RWPE2 (cell line): ENCODE results near the gene GPATCH1.

Experiments
- ATAC-seq: fragments of 200-7000 bp; cut with Tn5 transposase; 3 replicates; pipeline ENCODE4 v1.9.1; 2021; ENCODE audit warnings: low read depth
- DNase-seq: peaks from one replicate; pipeline ENCODE4 v3.0.0-alpha.2; 2020; ENCODE audit warnings: low spot score
- H3K27ac ChIP-seq: fragments of 450-650 bp; 2 replicates; pipeline ENCODE4 v1.5.1; 2017; ENCODE audit warnings: mild to moderate bottlenecking; ENCODE audit not compliant: poor library complexity, severe bottlenecking
- H3K27me3 ChIP-seq: fragments of 250-450 bp; sonication (Bioruptor Pico); 2 replicates; pipeline ENCODE4 v1.5.1; 2021; ENCODE audit warnings: mild to moderate bottlenecking, moderate library complexity; ENCODE audit not compliant: insufficient read depth, poor library complexity, severe bottlenecking
- H3K36me3 ChIP-seq: fragments of 250-450 bp; sonication (Bioruptor Pico); 2 replicates; pipeline ENCODE4 v1.5.1; 2020; ENCODE audit warnings: low read depth, mild to moderate bottlenecking, moderate library complexity
- H3K4me1 ChIP-seq: fragments of 250-450 bp; sonication (Bioruptor Pico); 2 replicates; pipeline ENCODE4 v1.5.1; 2021; ENCODE audit warnings: mild to moderate bottlenecking, moderate library complexity; ENCODE audit not compliant: insufficient read depth, poor library complexity, severe bottlenecking
- H3K4me3 ChIP-seq: fragments of 250-450 bp; sonication (Bioruptor Pico); 2 replicates; pipeline ENCODE4 v1.5.1; 2021; ENCODE audit warnings: mild to moderate bottlenecking, moderate library complexity; ENCODE audit not compliant: severe bottlenecking
- H3K9me3 ChIP-seq: fragments of 250-450 bp; sonication (Bioruptor Pico); 2 replicates; pipeline ENCODE4 v1.5.1; 2021; ENCODE audit warnings: mild to moderate bottlenecking, moderate library complexity; ENCODE audit not compliant: severe bottlenecking
- TF ChIP-seq, protein P1 (sequence below): fragments of 450-650 bp; IDR thresholded peaks from one replicate; pipeline ENCODE4 v1.5.1; 2017; ENCODE audit warnings: mild to moderate bottlenecking, moderate library complexity; ENCODE audit not compliant: poor library complexity, severe bottlenecking

GPATCH1 gene

DNA sequence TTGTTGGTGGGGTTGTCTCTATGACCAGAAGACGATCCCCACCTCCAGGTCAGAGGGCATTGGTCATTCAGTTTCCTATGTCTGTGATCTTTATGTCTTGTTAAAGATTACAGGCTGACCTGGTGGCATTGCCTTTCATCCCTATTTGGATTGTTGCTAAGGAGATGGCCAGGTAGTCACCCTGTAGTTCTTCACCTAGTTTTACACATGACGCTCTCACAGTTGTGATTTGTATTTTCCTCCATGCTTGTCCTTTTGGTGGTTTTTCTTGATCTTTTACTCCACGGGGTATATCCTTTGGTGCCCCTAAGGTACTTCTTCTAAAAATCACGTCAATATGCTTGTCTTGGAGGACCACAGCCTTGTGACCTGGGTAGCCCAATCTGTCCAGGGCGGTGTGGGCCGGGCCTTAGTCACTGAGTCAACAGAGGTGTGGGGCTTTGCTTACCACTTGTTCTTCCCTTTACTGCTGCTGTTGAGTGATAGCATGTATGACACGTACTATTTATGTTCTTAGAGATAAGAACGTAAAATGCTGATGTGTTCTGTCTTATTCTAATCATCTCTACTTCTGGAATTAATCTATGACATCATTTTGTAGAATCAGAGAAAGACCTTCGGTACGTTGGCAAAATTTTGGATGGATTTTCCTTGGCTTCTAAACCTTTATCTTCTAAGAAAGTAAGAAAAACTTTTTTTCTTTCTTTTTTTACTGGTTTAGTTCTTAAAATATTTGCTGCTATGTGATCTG, 20.1 kb downstream of the GPATCH1 start:
- DNase-seq, result no peak
- peaks cover 58% of the 10 kb centered on the region for H3K36me3 ChIP-seq
- H3K4me3 ChIP-seq, result no peak overlapping the region
- peaks cover 6% of the 10 kb centered on the region for H3K4me1 ChIP-seq
- H3K27ac ChIP-seq, result no peak overlapping the region
- ATAC-seq, result peak; percentile 50; the same call in 2 of the 3 replicates
- TF ChIP-seq, protein P1, sequence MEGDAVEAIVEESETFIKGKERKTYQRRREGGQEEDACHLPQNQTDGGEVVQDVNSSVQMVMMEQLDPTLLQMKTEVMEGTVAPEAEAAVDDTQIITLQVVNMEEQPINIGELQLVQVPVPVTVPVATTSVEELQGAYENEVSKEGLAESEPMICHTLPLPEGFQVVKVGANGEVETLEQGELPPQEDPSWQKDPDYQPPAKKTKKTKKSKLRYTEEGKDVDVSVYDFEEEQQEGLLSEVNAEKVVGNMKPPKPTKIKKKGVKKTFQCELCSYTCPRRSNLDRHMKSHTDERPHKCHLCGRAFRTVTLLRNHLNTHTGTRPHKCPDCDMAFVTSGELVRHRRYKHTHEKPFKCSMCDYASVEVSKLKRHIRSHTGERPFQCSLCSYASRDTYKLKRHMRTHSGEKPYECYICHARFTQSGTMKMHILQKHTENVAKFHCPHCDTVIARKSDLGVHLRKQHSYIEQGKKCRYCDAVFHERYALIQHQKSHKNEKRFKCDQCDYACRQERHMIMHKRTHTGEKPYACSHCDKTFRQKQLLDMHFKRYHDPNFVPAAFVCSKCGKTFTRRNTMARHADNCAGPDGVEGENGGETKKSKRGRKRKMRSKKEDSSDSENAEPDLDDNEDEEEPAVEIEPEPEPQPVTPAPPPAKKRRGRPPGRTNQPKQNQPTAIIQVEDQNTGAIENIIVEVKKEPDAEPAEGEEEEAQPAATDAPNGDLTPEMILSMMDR, result no peak
- H3K27me3 ChIP-seq, result no peaks in the 10 kb centered on the region
- no peaks in the 10 kb centered on the region for H3K9me3 ChIP-seq

DNA sequence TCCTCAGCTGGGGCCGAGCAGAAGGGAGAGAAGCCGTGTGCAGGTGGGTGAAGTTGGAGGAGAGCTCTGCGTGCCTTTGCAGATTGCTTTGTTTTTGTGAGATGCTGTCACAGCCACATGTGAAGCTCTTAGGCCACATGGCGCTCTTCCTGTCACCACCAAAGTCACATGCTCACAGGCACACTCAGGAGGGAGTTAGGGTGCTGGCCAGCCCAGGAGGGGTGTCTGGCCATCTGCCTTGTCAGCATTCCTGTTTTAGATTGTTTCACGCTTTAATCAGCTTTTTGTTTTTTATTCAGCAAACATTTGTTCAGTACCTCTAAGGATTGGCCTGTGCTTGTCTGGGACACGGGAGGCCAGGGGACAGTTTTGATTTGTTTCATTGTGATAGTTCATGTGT, 21.9 kb downstream of the GPATCH1 start:
- no peaks in the 10 kb centered on the region for H3K9me3 ChIP-seq
- no peak overlapping the region for H3K27ac ChIP-seq
- H3K4me3 ChIP-seq, result no peak overlapping the region
- ATAC-seq (no peak), DNase-seq (no peak)
- TF ChIP-seq, protein P1, result no peak
- H3K36me3 ChIP-seq, result peaks cover 57% of the 10 kb centered on the region
- peaks cover 4% of the 10 kb centered on the region for H3K4me1 ChIP-seq
- H3K27me3 ChIP-seq, result no peaks in the 10 kb centered on the region

DNA sequence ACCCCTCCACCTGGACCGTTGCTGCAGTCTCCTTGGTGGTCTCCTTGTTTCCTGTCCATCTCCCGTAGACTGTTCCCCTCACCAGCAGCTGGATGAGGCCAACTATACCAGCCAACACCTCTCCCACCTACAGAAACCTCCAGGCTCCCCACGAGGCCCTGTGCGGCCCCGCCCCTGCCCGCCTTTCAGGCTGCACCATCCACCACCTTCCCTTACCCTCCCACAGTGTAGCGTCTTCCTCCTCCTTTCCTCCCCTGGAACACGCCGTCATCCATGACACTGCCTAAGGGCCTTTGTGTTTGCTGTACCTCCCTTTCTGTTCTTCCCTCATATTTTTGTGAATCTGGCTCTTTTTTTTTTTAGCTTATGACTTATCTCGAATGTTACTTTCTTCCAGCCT, 27.2 kb downstream of the GPATCH1 start:
- Histone ChIP-seq H3K27me3 (no peaks in the 10 kb centered on the region), H3K4me3 (no peak overlapping the region), H3K4me1 (no peaks in the 10 kb centered on the region), H3K27ac (no peak overlapping the region), H3K36me3 (peaks cover 66% of the 10 kb centered on the region), H3K9me3 (no peaks in the 10 kb centered on the region)
- no peak for ATAC-seq
- no peak for DNase-seq
- TF ChIP-seq, protein P1, result no peak

DNA sequence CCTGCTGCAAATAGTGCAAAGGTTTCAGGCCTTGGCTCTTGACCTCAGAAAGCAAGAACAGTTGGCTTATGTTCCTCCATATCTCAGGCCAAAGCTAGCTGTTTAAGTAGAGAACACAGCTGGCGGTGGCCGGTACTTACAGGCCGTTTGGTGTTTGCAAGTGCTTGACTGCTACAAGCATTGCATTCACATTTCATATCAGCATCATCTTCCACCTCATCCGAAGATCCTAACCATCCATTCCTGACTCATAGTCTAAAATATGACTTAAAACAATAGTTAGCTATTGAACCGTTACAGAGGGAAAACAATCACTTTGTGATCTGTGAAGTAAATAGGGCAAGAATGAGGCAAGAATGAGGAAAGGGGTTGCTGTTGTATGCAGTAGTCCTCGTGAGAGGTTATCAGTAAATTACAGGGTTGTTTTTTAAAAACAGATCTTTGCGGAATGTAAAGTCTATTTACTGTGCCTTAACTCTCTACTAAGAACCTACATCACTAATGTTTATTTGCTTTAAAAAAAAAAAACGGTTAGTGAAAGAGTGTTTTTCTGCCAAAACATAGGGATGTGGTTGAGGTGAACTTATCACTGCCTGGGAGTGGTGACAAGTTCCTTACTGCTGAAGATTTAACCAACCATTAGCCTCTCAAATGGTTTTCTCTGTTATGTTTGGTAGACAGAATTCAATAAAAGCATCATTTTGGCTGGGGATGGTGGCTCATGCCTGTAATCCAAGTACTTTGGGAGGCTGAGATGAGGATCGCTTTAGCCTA, 29.3 kb downstream of the GPATCH1 start:
- ATAC-seq (no peak), DNase-seq (no peak)
- TF ChIP-seq, protein P1, result no peak
- H3K27ac ChIP-seq, result no peak overlapping the region
- H3K36me3 ChIP-seq, result peaks cover 70% of the 10 kb centered on the region
- H3K4me1 ChIP-seq, result no peaks in the 10 kb centered on the region
- no peaks in the 10 kb centered on the region for H3K27me3 ChIP-seq
- H3K9me3 ChIP-seq, result no peaks in the 10 kb centered on the region
- no peak overlapping the region for H3K4me3 ChIP-seq
